HepG2 (cell line): Measurements from ENCODE around the gene POU3F3. TPM values are rescaled to one million over a fixed set of nuclear protein-coding genes. Genes with fewer than 3 reads are reported as not detected.

ENCODE experiments used
- ATAC-seq: fragments of 200-7000 bp; cut with Tn5 transposase; 3 replicates; pipeline ENCODE4 v1.9.1; 2020; ENCODE audit warnings: mild to moderate bottlenecking, moderate library complexity
- BruUV-seq: library from RNA; stranded (reverse); fragments of 400-500 nt; replicated peaks from 2 replicates; lab custom pipeline; 2021; lab: Mats Ljungman, UMichigan
- CTCF ChIA-PET: fragments of 300-600 bp; formaldehyde crosslinking; extraction: SDS; loops from one replicate; lab custom pipeline; 2021; ENCODE audit warnings: low total read pairs, inconsistent platforms, low intra/inter-chr PET ratio; lab: Yijun Ruan, JAX
- POLR2A ChIA-PET: fragments of 350-600 bp; sonication (Branson Sonifier 250); formaldehyde crosslinking; loops from one replicate; lab custom pipeline; 2020; ENCODE audit warnings: antibody characterized with exemption, inconsistent platforms; lab: Yijun Ruan, JAX
- DNase-seq: peaks from one replicate; pipeline ENCODE4 v3.0.0-alpha.2; 2015; ENCODE audit warnings: low spot score
- FAIRE-seq: peaks from 3 replicates; lab custom pipeline; 2011; peaks lifted over from hg19 to GRCh38; lab: Jason Lieb, UNC
- H2AFZ ChIP-seq: one replicate; pipeline ENCODE4 v1.6.1; 2011; ENCODE audit warnings: low read length, inconsistent platforms
- H3K27ac ChIP-seq: fragments of 300-600 bp; 3 replicates; pipeline ENCODE4 v1.8.0; 2011; ENCODE audit warnings: mixed run types, mild to moderate bottlenecking, mixed read lengths, low read length, inconsistent platforms; ENCODE audit not compliant: insufficient read depth; ENCODE audit errors: extremely low read length
- H3K27me3 ChIP-seq, 2 experiments: fragments of 200-600 bp in 1 of 2; 2 replicates in 1 of 2; 3 replicates in 1 of 2; pipeline versions ENCODE4 v1.6.0 to v1.8.0; 2011; ENCODE audit warnings: low read length in 2 of 2, mild to moderate bottlenecking in 2 of 2, moderate library complexity in 2 of 2, inconsistent platforms in 1 of 2; ENCODE audit not compliant: insufficient read depth in 2 of 2, control insufficient read depth in 1 of 2
- H3K36me3 ChIP-seq, 2 experiments: fragments of 200-600 bp in 1 of 2; replicated peaks in 1 of 2; 2 replicates in 1 of 2; 3 replicates in 1 of 2; pipeline versions ENCODE4 v1.5.1 to v1.8.0; 2011; ENCODE audit warnings: low read length in 2 of 2, inconsistent platforms in 1 of 2; ENCODE audit not compliant: insufficient read depth in 2 of 2, control insufficient read depth in 1 of 2
- H3K4me1 ChIP-seq: 2 replicates; pipeline ENCODE4 v1.5.1; 2012; ENCODE audit warnings: low read length, inconsistent platforms; ENCODE audit not compliant: insufficient read depth
- H3K4me2 ChIP-seq: 2 replicates; pipeline ENCODE4 v1.6.0; 2011; ENCODE audit warnings: low read depth, low read length, inconsistent platforms
- H3K4me3 ChIP-seq, 3 experiments: fragments of 200-600 bp in 1 of 3; sonication (generic), shearing (Covaris generic) in 1 of 3; replicated peaks in 1 of 3; 2 replicates each; pipeline ENCODE4 v1.5.1; 2011 to 2016; ENCODE audit warnings: low read length in 3 of 3, inconsistent platforms in 2 of 3, low read depth in 2 of 3, mild to moderate bottlenecking in 2 of 3, control low read depth in 1 of 3, mixed read lengths in 1 of 3; ENCODE audit not compliant: insufficient read depth in 1 of 3
- H3K79me2 ChIP-seq: one replicate; pipeline ENCODE4 v1.6.1; 2011; ENCODE audit warnings: low read length, inconsistent platforms; ENCODE audit not compliant: insufficient read depth
- H3K9ac ChIP-seq: 2 replicates; pipeline ENCODE4 v1.6.0; 2011; ENCODE audit warnings: mild to moderate bottlenecking, low read depth, low read length, inconsistent platforms; ENCODE audit not compliant: insufficient read depth
- H3K9me3 ChIP-seq: 2 replicates; pipeline ENCODE4 v1.5.1; 2012; ENCODE audit warnings: mild to moderate bottlenecking, low read length
- H4K20me1 ChIP-seq: 2 replicates; pipeline ENCODE4 v1.6.0; 2011; ENCODE audit warnings: inconsistent platforms, mild to moderate bottlenecking, low read length, moderate library complexity; ENCODE audit not compliant: insufficient read depth
- AGO2 ChIP-seq: fragments of 200-400 bp; formaldehyde crosslinking; optimal IDR thresholded peaks from 2 replicates; pipeline ENCODE3; 2017; ENCODE audit warnings: mild to moderate bottlenecking, low read depth, low read length, moderate library complexity
- BHLHE40 ChIP-seq: IDR thresholded peaks from 2 replicates; pipeline ENCODE4 v1.6.1; 2011; ENCODE audit warnings: low read length, improper control_type of control experiment
- EEA1 ChIP-seq: sonication (generic); formaldehyde crosslinking; IDR thresholded peaks from 2 replicates; pipeline ENCODE4 v1.5.1; 2020; ENCODE audit warnings: mild to moderate bottlenecking, missing genetic modification reagents, borderline replicate concordance
- HOXA3 ChIP-seq: sonication (generic); formaldehyde crosslinking; IDR thresholded peaks from 2 replicates; pipeline ENCODE4 v1.5.0; 2020; ENCODE audit warnings: missing genetic modification reagents
- KAT7 ChIP-seq: IDR thresholded peaks from 2 replicates; pipeline ENCODE4 v1.6.1; 2018; ENCODE audit warnings: borderline replicate concordance, missing compliant biosample characterization
- LCORL ChIP-seq, 2 experiments: fragments of 450-650 bp in 1 of 2; sonication (generic) in 1 of 2; formaldehyde crosslinking in 1 of 2; IDR thresholded peaks; 2 replicates each; pipeline versions ENCODE4 v1.5.0 to v1.6.1; 2017 to 2020; ENCODE audit warnings: antibody characterized with exemption in 1 of 2, missing genetic modification reagents in 1 of 2
- MAFG ChIP-seq: sonication (generic); formaldehyde crosslinking; IDR thresholded peaks from 2 replicates; pipeline ENCODE4 v1.5.1; 2020; ENCODE audit warnings: mild to moderate bottlenecking, missing genetic modification reagents
- MED8 ChIP-seq: sonication (generic); formaldehyde crosslinking; IDR thresholded peaks from 2 replicates; pipeline ENCODE4 v1.8.1; 2023; ENCODE audit warnings: mild to moderate bottlenecking, missing genetic modification reagents; ENCODE audit not compliant: insufficient replicate concordance
- MIER2 ChIP-seq: IDR thresholded peaks from 2 replicates; pipeline ENCODE4 v1.6.1; 2016; ENCODE audit warnings: missing biosample characterization, missing genetic modification reagents
- RCOR2 ChIP-seq: IDR thresholded peaks from 2 replicates; pipeline ENCODE4 v1.6.1; 2016; ENCODE audit warnings: missing biosample characterization, missing genetic modification reagents
- SMYD3 ChIP-seq: sonication (generic); formaldehyde crosslinking; IDR thresholded peaks from 2 replicates; pipeline ENCODE4 v1.8.1; 2023; ENCODE audit warnings: mild to moderate bottlenecking, missing genetic modification reagents
- THAP9 ChIP-seq: sonication (generic); formaldehyde crosslinking; IDR thresholded peaks from 2 replicates; pipeline ENCODE4; 2020; ENCODE audit warnings: missing genetic modification reagents, mild to moderate bottlenecking, borderline replicate concordance
- THYN1 ChIP-seq: sonication (generic); formaldehyde crosslinking; IDR thresholded peaks from 2 replicates; pipeline ENCODE4 v1.8.1; 2023; ENCODE audit warnings: low read depth, mild to moderate bottlenecking, moderate library complexity, missing genetic modification reagents, borderline replicate concordance
- TOE1 ChIP-seq: sonication (generic); formaldehyde crosslinking; IDR thresholded peaks from 2 replicates; pipeline ENCODE4 v1.4.0; 2020; ENCODE audit warnings: mild to moderate bottlenecking, missing genetic modification reagents
- TP53 ChIP-seq: sonication (generic); formaldehyde crosslinking; conservative IDR thresholded peaks from 2 replicates; pipeline ENCODE4 v1.4.0; 2020; ENCODE audit warnings: missing genetic modification reagents
- YEATS4 ChIP-seq: sonication (generic); formaldehyde crosslinking; IDR thresholded peaks from 2 replicates; pipeline ENCODE4 v1.4.0; 2020; ENCODE audit warnings: missing genetic modification reagents, borderline replicate concordance
- ZFP36L2 ChIP-seq: sonication (generic); formaldehyde crosslinking; IDR thresholded peaks from 2 replicates; pipeline ENCODE4 v1.4.0; 2020; ENCODE audit warnings: missing genetic modification reagents
- ZFP82 ChIP-seq: sonication (generic); formaldehyde crosslinking; IDR thresholded peaks from 2 replicates; pipeline ENCODE4 v1.5.1; 2020; ENCODE audit warnings: mild to moderate bottlenecking, missing genetic modification reagents, borderline replicate concordance
- ZNF281 ChIP-seq: sonication (generic); formaldehyde crosslinking; IDR thresholded peaks from 2 replicates; pipeline ENCODE4 v1.4.0; 2020; ENCODE audit warnings: missing genetic modification reagents, borderline replicate concordance
- WGBS: methylation state at CpG from one replicate; pipeline ENCODE4 v1.1.6; 2017; ENCODE audit warnings: low lambda C conversion rate; 5-methylcytosine and 5-hydroxymethylcytosine counted together
- in situ Hi-C: cut with HindIII; loops from 2 replicates; pipeline ENCODE4 v1.10.0; 2017; ENCODE audit warnings: low pct_unique_long_range_greater_than_20kb; ENCODE audit not compliant: extremely low pct_ligation_motif_present
- intact Hi-C: fragments of 100-400 bp; cut with micrococcal nuclease; formaldehyde crosslinking; loops from one replicate; pipeline ENCODE4 v1.10.0; 2022; ENCODE audit not compliant: unreplicated experiment
- polyA plus RNA-seq, 8 experiments: library from polyadenylated mRNA; depleted of rRNA in 3 of 8; stranded (reverse) in 7 of 8; unstranded in 1 of 8; fragments of >200 nt; fragmentation: Illumina TruSeq in 4 of 8; extraction: Trizol in 4 of 8; gene quantifications; 2 replicates each; pipeline versions ENCODE4 v1.2.1 to v1.2.3, GENCODE V29; 2011 to 2016; ENCODE audit warnings: low read depth in 4 of 8, missing spikeins in 1 of 8, mixed read lengths in 1 of 8; ENCODE audit not compliant: insufficient read depth in 1 of 8
- total RNA-seq, 5 experiments: library from RNA; depleted of rRNA; stranded (reverse); fragments of >200 nt; fragmentation: Illumina TruSeq; extraction: Trizol; gene quantifications; 2 replicates each; pipeline ENCODE4 v1.2.3, GENCODE V29; 2016; ENCODE audit warnings: low read depth in 1 of 5

POU3F3 gene
- total and polyA plus RNA-seq, 2 of the 13 experiments (the other 11 are each of a cell fraction or from before 2014, with no cell fraction given) = not detected

DNA sequence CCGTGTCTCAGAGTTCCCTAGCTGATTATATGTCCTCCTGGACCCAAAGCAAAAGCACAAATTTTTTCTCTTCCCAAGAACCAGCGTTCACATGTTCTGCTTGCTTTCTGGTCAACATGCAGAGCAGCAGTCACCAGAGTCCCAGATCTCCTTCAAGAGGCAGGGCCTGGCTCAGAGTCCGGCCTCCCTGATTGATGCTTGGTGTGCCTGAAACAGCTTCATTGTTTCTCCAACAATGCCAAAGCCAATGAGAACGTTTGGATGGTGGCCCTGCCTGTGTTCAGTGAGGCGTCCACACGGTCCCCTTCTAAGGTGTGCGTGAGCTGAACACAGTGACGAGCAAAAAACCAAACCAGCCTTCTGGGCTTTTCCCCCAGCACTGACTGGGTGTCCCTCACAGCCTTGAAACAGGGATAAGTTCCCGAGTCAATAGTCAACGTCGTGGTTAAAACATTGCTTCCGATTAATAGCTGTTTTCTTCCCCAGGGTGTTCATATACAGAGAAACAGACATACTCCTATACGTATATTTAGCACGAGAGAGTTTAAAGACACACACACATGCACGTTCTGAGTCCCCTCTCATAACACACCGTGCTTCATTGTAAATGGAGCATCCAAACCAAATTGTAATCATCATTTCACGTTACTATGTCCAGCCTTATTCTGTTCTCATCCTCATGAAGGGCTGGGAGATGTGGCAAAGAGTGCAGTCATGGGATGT is 19.3 kb upstream of the POU3F3 start:
- TF ChIP-seq HOXA3 (CRISPR knock-in tag) (no peak), MIER2 (CRISPR knock-in tag) (no peak), RCOR2 (CRISPR knock-in tag) (no peak), MAFG (CRISPR knock-in tag) (no peak), YEATS4 (CRISPR knock-in tag) (no peak), ZNF281 (CRISPR knock-in tag) (no peak), MED8 (CRISPR knock-in tag) (no peak), KAT7 (CRISPR knock-in tag) (no peak), BHLHE40 (no peak), LCORL (IDR thresholded peaks at IDR 0.05) (no peak), LCORL (CRISPR knock-in tag; IDR thresholded peaks at IDR 0.05) (no peak), TOE1 (CRISPR knock-in tag) (no peak), SMYD3 (no peak), ZFP82 (CRISPR knock-in tag) (no peak), THYN1 (CRISPR knock-in tag) (no peak), THAP9 (CRISPR knock-in tag) (no peak), ZFP36L2 (CRISPR knock-in tag) (no peak), EEA1 (CRISPR knock-in tag) (no peak), TP53 (CRISPR knock-in tag) (no peak), AGO2 (no peak)
- TF ChIP-seq, all 625 proteins: peak for 0
- H3K36me3 ChIP-seq = no peaks in the 10 kb centered on the region
- no peak for DNase-seq
- WGBS = 9% methylated on average over 13 of the region's 17 CpGs
- POLR2A ChIA-PET = no interaction called here
- in situ Hi-C loops (no loop called here), intact Hi-C loops (no loop called here)
- no peak overlapping the region for H3K4me3 ChIP-seq
- no TSS peak for BruUV-seq
- H3K27me3 ChIP-seq = peaks cover 0 to 4% of the 10 kb centered on the region in 2 experiments; a peak in 1 of 5 replicates
- ATAC-seq = no peak
- H4K20me1 ChIP-seq = no peaks in the 10 kb centered on the region
- CTCF ChIA-PET = no interaction called here
- no peak overlapping the region for H3K9ac ChIP-seq
- no peaks in the 10 kb centered on the region for H3K4me1 ChIP-seq
- H3K27ac ChIP-seq = no peak overlapping the region
- H3K9me3 ChIP-seq = no peaks in the 10 kb centered on the region
- no peak overlapping the region for H2AFZ ChIP-seq
- FAIRE-seq = no peak
- no peak overlapping the region for H3K4me2 ChIP-seq
- H3K79me2 ChIP-seq = no peaks in the 10 kb centered on the region
